Gastroesophageal sphincter (tissue), 4 donors: Measurements from ENCODE around the gene GAGE12D. TPM values are rescaled to one million over a fixed set of nuclear protein-coding genes. Genes with fewer than 3 reads are reported as not detected.
"Not testable (repeated sequence)": the region's sequence is repeated elsewhere in the genome, so short reads cannot be mapped to it uniquely, and the experiment has no call there.

Experiments
- ATAC-seq: fragments of 150-250 bp; one replicate; pipeline ENCODE4 v1.9.1; 2016; ENCODE audit warnings: mild to moderate bottlenecking, moderate library complexity
- H3K27ac ChIP-seq, 4 donors: fragments of 200-600 bp; sonication (generic) in 3 of 4; 1 replicate in 3 of 4; 2 replicates in 1 of 4; pipeline ENCODE4 v1.5.1; 2016 to 2019
- H3K27me3 ChIP-seq: fragments of 200-600 bp; sonication (generic); one replicate; pipeline ENCODE4 v1.5.1; 2019
- H3K36me3 ChIP-seq, 2 donors: fragments of 200-600 bp; sonication (generic); one replicate each; pipeline ENCODE4 v1.5.1; 2019; ENCODE audit warnings: control low read depth in 1 of 2
- H3K4me1 ChIP-seq, 3 donors: fragments of 200-600 bp; sonication (generic); 1 replicate in 2 of 3; 2 replicates in 1 of 3; pipeline ENCODE4 v1.5.1; 2016 to 2019; ENCODE audit warnings: control low read depth in 2 of 3
- H3K4me3 ChIP-seq, 2 donors: fragments of 200-600 bp; sonication (generic); one replicate each; pipeline ENCODE4 v1.5.1; 2019; ENCODE audit warnings: mild to moderate bottlenecking in 1 of 2, moderate library complexity in 1 of 2
- H3K9me3 ChIP-seq, 3 donors: fragments of 200-600 bp; sonication (generic); one replicate each; pipeline ENCODE4 v1.5.1; 2017 to 2019; ENCODE audit warnings: control low read depth in 2 of 3
- WGBS, 2 donors: methylation state at CpG; one replicate each; pipeline ENCODE4 v1.1.5; 2018; ENCODE audit warnings: low coverage in 1 of 2; 5-methylcytosine and 5-hydroxymethylcytosine counted together
- total RNA-seq, 4 donors: library from RNA; depleted of rRNA; stranded (reverse); fragments of >200 nt; gene quantifications; one replicate each; pipeline ENCODE4 v1.1.0, GENCODE V29; 2016

Gene GAGE12D
- total RNA-seq = not detected

DNA sequence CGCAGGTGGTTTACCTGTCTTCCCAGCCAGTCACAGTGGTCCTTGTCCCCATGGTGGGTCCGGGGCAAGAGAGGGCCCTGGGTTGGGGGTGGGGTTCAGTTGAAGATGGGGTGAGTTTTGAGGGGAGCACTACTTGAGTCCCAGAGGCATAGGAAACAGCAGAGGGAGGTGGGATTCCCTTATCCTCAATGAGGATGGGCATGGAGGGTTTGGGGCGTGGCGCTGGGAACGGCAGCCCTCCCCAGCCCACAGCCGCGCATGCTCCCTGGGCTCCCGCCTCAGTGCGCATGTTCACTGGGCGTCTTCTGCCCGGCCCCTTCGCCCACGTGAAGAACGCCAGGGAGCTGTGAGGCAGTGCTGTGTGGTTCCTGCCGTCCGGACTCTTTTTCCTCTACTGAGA is at the start of gene GAGE12D:
GAGE12D (plus strand) TSS at position 301 of the 400 bp plus-strand sequence. CDS start 1,155 bp downstream, outside the sequence.
- H3K27me3 ChIP-seq, ATAC-seq, H3K9me3 ChIP-seq, H3K4me1 ChIP-seq, H3K36me3 ChIP-seq, H3K4me3 ChIP-seq, H3K27ac ChIP-seq: not testable (repeated sequence)
- no CpG with 5 or more reads among the region's 16 CpGs for WGBS, 2 donors

GRCh38 chrX:49531877-49532276 is 9.7 kb upstream of the GAGE12D start, which contains the start of gene GAGE12C:
TSS of gene GAGE12C (plus strand) at chrX:49532177. CDS start at chrX:49533332, 1,155 bp downstream.
- not testable (repeated sequence) for H3K4me3 ChIP-seq, H3K36me3 ChIP-seq, ATAC-seq, H3K27ac ChIP-seq, H3K4me1 ChIP-seq, H3K27me3 ChIP-seq, H3K9me3 ChIP-seq
- WGBS, 2 donors = no CpG with 5 or more reads among the region's 16 CpGs

DNA sequence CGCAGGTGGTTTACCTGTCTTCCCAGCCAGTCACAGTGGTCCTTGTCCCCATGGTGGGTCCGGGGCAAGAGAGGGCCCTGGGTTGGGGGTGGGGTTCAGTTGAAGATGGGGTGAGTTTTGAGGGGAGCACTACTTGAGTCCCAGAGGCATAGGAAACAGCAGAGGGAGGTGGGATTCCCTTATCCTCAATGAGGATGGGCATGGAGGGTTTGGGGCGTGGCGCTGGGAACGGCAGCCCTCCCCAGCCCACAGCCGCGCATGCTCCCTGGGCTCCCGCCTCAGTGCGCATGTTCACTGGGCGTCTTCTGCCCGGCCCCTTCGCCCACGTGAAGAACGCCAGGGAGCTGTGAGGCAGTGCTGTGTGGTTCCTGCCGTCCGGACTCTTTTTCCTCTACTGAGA is 9.5 kb downstream of the GAGE12D start, which contains the start of gene GAGE12E:
GAGE12E (plus strand) TSS at position 301 of the 400 bp plus-strand sequence. CDS start 1,155 bp downstream, outside the sequence.
- not testable (repeated sequence) for H3K36me3 ChIP-seq, H3K4me1 ChIP-seq, ATAC-seq, H3K27me3 ChIP-seq, H3K27ac ChIP-seq, H3K9me3 ChIP-seq, H3K4me3 ChIP-seq
- no CpG with 5 or more reads among the region's 16 CpGs for WGBS, 2 donors

DNA sequence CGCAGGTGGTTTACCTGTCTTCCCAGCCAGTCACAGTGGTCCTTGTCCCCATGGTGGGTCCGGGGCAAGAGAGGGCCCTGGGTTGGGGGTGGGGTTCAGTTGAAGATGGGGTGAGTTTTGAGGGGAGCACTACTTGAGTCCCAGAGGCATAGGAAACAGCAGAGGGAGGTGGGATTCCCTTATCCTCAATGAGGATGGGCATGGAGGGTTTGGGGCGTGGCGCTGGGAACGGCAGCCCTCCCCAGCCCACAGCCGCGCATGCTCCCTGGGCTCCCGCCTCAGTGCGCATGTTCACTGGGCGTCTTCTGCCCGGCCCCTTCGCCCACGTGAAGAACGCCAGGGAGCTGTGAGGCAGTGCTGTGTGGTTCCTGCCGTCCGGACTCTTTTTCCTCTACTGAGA is 19.0 kb downstream of the GAGE12D start, which contains the start of gene GAGE12F:
GAGE12F (plus strand) TSS at position 301 of the 400 bp plus-strand sequence. CDS start 1,155 bp downstream, outside the sequence.
- H3K27ac ChIP-seq, H3K4me3 ChIP-seq, H3K4me1 ChIP-seq, H3K36me3 ChIP-seq, ATAC-seq, H3K9me3 ChIP-seq, H3K27me3 ChIP-seq: not testable (repeated sequence)
- no CpG with 5 or more reads among the region's 16 CpGs for WGBS, 2 donors

DNA sequence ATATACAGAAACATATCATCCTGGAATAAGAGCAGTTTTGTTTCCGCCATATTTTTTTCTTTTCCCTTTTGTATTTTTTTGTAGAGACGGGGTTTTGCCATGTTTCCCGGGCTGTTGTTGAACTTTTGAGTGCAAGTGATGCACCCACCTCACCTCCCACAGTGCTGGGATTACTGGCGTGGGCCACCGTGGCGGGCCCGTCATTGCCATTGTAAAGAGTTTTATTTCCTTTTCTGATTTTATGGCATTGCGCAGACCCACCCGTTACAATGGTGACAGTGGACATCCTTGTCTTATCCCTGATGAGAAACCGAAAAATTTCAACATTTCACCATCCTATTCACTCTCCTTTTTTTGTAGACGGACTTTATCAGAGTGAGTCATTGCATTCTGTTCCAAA is 27.2 kb downstream of the GAGE12D start:
- not testable (repeated sequence) for H3K4me3 ChIP-seq, H3K4me1 ChIP-seq, H3K27ac ChIP-seq, H3K9me3 ChIP-seq, H3K27me3 ChIP-seq, H3K36me3 ChIP-seq, ATAC-seq
- no CpG with 5 or more reads among the region's 11 CpGs for WGBS, 2 donors

- H3K4me3 ChIP-seq, H3K36me3 ChIP-seq, H3K27ac ChIP-seq, ATAC-seq, H3K4me1 ChIP-seq, H3K9me3 ChIP-seq, H3K27me3 ChIP-seq: not testable (repeated sequence)
- 100% methylated on average over 4 of the region's 13 CpGs; no CpG with 5 or more reads in 1 of the 2 donors for WGBS, 2 donors
Measured at GRCh38 chrX:49569152-49569551, 27.6 kb downstream of the GAGE12D start.

DNA sequence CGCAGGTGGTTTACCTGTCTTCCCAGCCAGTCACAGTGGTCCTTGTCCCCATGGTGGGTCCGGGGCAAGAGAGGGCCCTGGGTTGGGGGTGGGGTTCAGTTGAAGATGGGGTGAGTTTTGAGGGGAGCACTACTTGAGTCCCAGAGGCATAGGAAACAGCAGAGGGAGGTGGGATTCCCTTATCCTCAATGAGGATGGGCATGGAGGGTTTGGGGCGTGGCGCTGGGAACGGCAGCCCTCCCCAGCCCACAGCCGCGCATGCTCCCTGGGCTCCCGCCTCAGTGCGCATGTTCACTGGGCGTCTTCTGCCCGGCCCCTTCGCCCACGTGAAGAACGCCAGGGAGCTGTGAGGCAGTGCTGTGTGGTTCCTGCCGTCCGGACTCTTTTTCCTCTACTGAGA is 28.6 kb downstream of the GAGE12D start, which contains the start of gene GAGE12G:
GAGE12G (plus strand) TSS at position 301 of the 400 bp plus-strand sequence. CDS start 1,155 bp downstream, outside the sequence.
- H3K4me1 ChIP-seq, H3K36me3 ChIP-seq, H3K4me3 ChIP-seq, H3K27me3 ChIP-seq, ATAC-seq, H3K27ac ChIP-seq, H3K9me3 ChIP-seq: not testable (repeated sequence)
- no CpG with 5 or more reads among the region's 16 CpGs for WGBS, 2 donors

GRCh38 chrX:49579649-49580048 is 38.1 kb downstream of the GAGE12D start, which contains the start of gene GAGE12H:
TSS of gene GAGE12H (plus strand) at chrX:49579949. CDS start at chrX:49581104, 1,155 bp downstream.
- not testable (repeated sequence) for H3K9me3 ChIP-seq, ATAC-seq, H3K27ac ChIP-seq, H3K27me3 ChIP-seq, H3K4me1 ChIP-seq, H3K36me3 ChIP-seq, H3K4me3 ChIP-seq
- WGBS, 2 donors = no CpG with 5 or more reads among the region's 16 CpGs

- H3K27me3 ChIP-seq, H3K4me1 ChIP-seq, H3K4me3 ChIP-seq, ATAC-seq, H3K36me3 ChIP-seq, H3K27ac ChIP-seq, H3K9me3 ChIP-seq: not testable (repeated sequence)
- no CpG with 5 or more reads among the region's 16 CpGs for WGBS, 2 donors
Measured at GRCh38 chrX:49589196-49589595, 47.7 kb downstream of the GAGE12D start, which contains the start of gene GAGE2A. TSS of gene GAGE2A (plus strand) at chrX:49589496. CDS start at chrX:49590651, 1,155 bp downstream.

DNA sequence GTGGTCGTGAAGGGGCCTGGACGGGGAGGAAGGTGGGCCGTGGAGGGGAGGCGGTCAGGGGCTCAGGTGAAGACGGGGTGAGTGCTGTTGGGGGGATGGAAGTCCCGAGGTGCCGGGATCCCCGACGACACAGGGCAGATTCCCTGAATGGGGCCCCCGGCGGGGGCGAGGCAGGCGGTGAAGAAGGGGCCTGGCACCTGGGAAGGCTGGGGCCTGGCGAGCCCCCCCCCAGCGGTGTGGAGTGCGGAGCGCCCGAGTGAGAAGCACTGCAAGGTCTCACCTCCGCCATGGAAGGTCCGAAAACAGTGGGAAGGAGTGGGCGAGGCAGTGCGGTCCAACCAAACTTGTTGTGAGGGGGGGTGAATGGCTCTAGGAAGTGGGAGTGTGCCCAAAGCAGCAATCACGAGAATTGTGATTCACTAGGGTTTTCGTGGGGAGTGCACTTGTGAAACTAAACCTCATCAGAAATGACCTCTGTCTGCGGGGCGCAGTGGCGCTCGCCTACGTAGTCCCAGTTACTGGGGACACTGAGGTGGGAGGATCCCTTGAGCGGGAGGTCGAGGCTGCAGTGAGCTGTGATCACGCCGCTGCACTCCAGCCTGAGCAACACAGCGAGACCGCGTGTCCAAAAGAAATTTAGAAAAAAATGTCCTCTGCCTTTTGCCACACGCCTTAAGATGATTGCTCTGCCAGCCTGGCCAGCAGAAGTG is 48.4 kb downstream of the GAGE12D start:
- not testable (repeated sequence) for ATAC-seq, H3K36me3 ChIP-seq, H3K4me1 ChIP-seq, H3K27me3 ChIP-seq, H3K4me3 ChIP-seq, H3K9me3 ChIP-seq, H3K27ac ChIP-seq
- 84 to 95% methylated on average over 12 to 25 of the region's 37 CpGs for WGBS, 2 donors

- WGBS, 2 donors = 89% methylated on average over 13 to 14 of the region's 17 CpGs
- H3K9me3 ChIP-seq, H3K4me3 ChIP-seq, H3K4me1 ChIP-seq, H3K36me3 ChIP-seq, H3K27me3 ChIP-seq, ATAC-seq, H3K27ac ChIP-seq: not testable (repeated sequence)
Measured at GRCh38 chrX:49590488-49590887, 49.0 kb downstream of the GAGE12D start.
